HCT116 (cell line): Measurements from ENCODE around the gene RAB3C. TPM values are rescaled to one million over a fixed set of nuclear protein-coding genes. Genes with fewer than 3 reads are reported as not detected.

Experiments used
- ATAC-seq: fragments of 200-7000 bp; cut with Tn5 transposase; 2 replicates; pipeline ENCODE4 v1.9.1; 2020; ENCODE audit warnings: mild to moderate bottlenecking, moderate library complexity
- BruUV-seq: library from RNA; stranded (reverse); fragments of 400-500 nt; replicated peaks from 2 replicates; lab custom pipeline; 2021; lab: Mats Ljungman, UMichigan
- CTCF ChIA-PET: fragments of 300-600 bp; sonication (Branson Sonifier 250); formaldehyde crosslinking; loops from one replicate; lab custom pipeline; 2021; ENCODE audit warnings: antibody characterized with exemption; lab: Charles Lee
- POLR2A ChIA-PET: fragments of 300-600, 350-600 bp; sonication (Branson Sonifier 250); formaldehyde crosslinking; loops from one replicate; lab custom pipeline; 2021; ENCODE audit warnings: antibody characterized with exemption; lab: Charles Lee
- RAD21 ChIA-PET, 2 experiments: fragments of 300-600 bp; sonication (Branson Sonifier 250); formaldehyde crosslinking; loops; one replicate each; lab custom pipeline; 2023; ENCODE audit warnings: low total read pairs in 2 of 2; ENCODE audit not compliant: uncharacterized antibody in 2 of 2, unreplicated experiment in 2 of 2, low non-redundant PET in 1 of 2; lab: Charles Lee
- DNase-seq: peaks from one replicate; pipeline ENCODE4 v3.0.0-alpha.2; 2010; ENCODE audit warnings: low read depth, low spot score
- H2AFZ ChIP-seq: fragments of 200-600 bp; shearing (Covaris generic), sonication (generic); 2 replicates; pipeline ENCODE4 v1.6.1; 2017; ENCODE audit warnings: low read depth, mixed run types, mixed read lengths, antibody characterized with exemption, low read length; ENCODE audit not compliant: poor library complexity, severe bottlenecking
- H3K27ac ChIP-seq: 2 replicates; pipeline ENCODE4 v1.5.1; 2012; ENCODE audit warnings: low read depth, low read length
- H3K27me3 ChIP-seq: fragments of 200-600 bp; sonication (generic); 2 replicates; pipeline ENCODE4 v1.6.1; 2016; ENCODE audit warnings: mixed run types, low read length, mixed read lengths; ENCODE audit not compliant: insufficient read depth
- H3K36me3 ChIP-seq, 2 experiments: fragments of 200-500 bp in 1 of 2; fragments of 200-600 bp in 1 of 2; sonication (Bioruptor generic) in 1 of 2; sonication (generic) in 1 of 2; 2 replicates each; pipeline versions ENCODE4 v1.5.1 to v1.6.1; 2014 to 2016; ENCODE audit warnings: low read length in 2 of 2, inconsistent platforms in 1 of 2, mixed read lengths in 1 of 2, mixed run types in 1 of 2; ENCODE audit not compliant: insufficient read depth in 2 of 2, control insufficient read depth in 1 of 2
- H3K4me1 ChIP-seq, 2 experiments: fragments of 200-600 bp in 1 of 2; sonication (generic) in 1 of 2; 2 replicates each; pipeline versions ENCODE4 v1.5.1 to v1.6.1; 2012 to 2017; ENCODE audit warnings: low read length in 2 of 2, inconsistent platforms in 1 of 2, mild to moderate bottlenecking in 1 of 2, mixed read lengths in 1 of 2, mixed run types in 1 of 2, moderate library complexity in 1 of 2; ENCODE audit not compliant: insufficient read depth in 2 of 2, control insufficient read depth in 1 of 2
- H3K4me2 ChIP-seq: fragments of 200-600 bp; sonication (generic); 2 replicates; pipeline ENCODE4 v1.6.1; 2017; ENCODE audit warnings: mixed run types, low read length, mixed read lengths
- H3K4me3 ChIP-seq, 2 experiments: fragments of 200-600 bp in 1 of 2; sonication (generic) in 1 of 2; replicated peaks in 1 of 2; 2 replicates each; pipeline ENCODE4 v1.5.1; 2011 to 2016; ENCODE audit warnings: low read length in 2 of 2, control low read depth in 1 of 2, low read depth in 1 of 2, mild to moderate bottlenecking in 1 of 2, mixed read lengths in 1 of 2, mixed run types in 1 of 2
- H3K79me2 ChIP-seq: fragments of 200-600 bp; sonication (generic); 2 replicates; pipeline ENCODE4 v1.6.1; 2017; ENCODE audit warnings: mild to moderate bottlenecking, mixed run types, low read length, moderate library complexity, mixed read lengths; ENCODE audit not compliant: insufficient read depth
- H3K9ac ChIP-seq: fragments of 200-600 bp; sonication (generic); 2 replicates; pipeline ENCODE4 v1.6.1; 2016; ENCODE audit warnings: low read length, mixed read lengths
- H3K9me2 ChIP-seq: fragments of 200-600 bp; sonication (generic), shearing (Covaris generic); 2 replicates; pipeline ENCODE4 v1.6.1; 2017; ENCODE audit warnings: mixed run types, mild to moderate bottlenecking, moderate library complexity; ENCODE audit not compliant: insufficient read depth
- H3K9me3 ChIP-seq, 2 experiments: fragments of 200-500 bp in 1 of 2; fragments of 200-600 bp in 1 of 2; sonication (Bioruptor generic) in 1 of 2; sonication (generic) in 1 of 2; 2 replicates each; pipeline ENCODE4 v1.6.1; 2014 to 2017; ENCODE audit warnings: low read length in 2 of 2, mixed read lengths in 2 of 2, inconsistent platforms in 1 of 2, low read depth in 1 of 2, mild to moderate bottlenecking in 1 of 2, mixed run types in 1 of 2, moderate library complexity in 1 of 2; ENCODE audit not compliant: control insufficient read depth in 1 of 2, insufficient read depth in 1 of 2
- H4K20me1 ChIP-seq: fragments of 200-600 bp; sonication (generic), shearing (Covaris generic); 2 replicates; pipeline ENCODE4 v1.6.1; 2017; ENCODE audit warnings: mixed run types, mild to moderate bottlenecking, moderate library complexity; ENCODE audit not compliant: insufficient read depth
- ATF3 ChIP-seq: IDR thresholded peaks from 2 replicates; pipeline ENCODE4 v1.6.1; 2012
- CBX3 ChIP-seq: IDR thresholded peaks from 2 replicates; pipeline ENCODE4 v1.6.1; 2012; ENCODE audit warnings: low read depth
- CEBPB ChIP-seq: IDR thresholded peaks from 2 replicates; pipeline ENCODE4 v1.6.1; 2012; ENCODE audit warnings: low read depth
- ELF1 ChIP-seq: IDR thresholded peaks from 2 replicates; pipeline ENCODE4 v1.6.1; 2012; ENCODE audit warnings: low read depth, borderline replicate concordance
- EZH2 ChIP-seq: fragments of 200-600 bp; sonication (generic); IDR thresholded peaks from 2 replicates; pipeline ENCODE4 v1.6.1; 2017; ENCODE audit warnings: antibody characterized with exemption, mixed run types
- MAX ChIP-seq: IDR thresholded peaks from 2 replicates; pipeline ENCODE4 v1.6.1; 2012
- POLR2A ChIP-seq: IDR thresholded peaks from 2 replicates; pipeline ENCODE4 v1.7.0; 2011; ENCODE audit warnings: borderline replicate concordance; ENCODE audit not compliant: insufficient read depth, insufficient read length; ENCODE audit errors: extremely low read depth
- POLR2AphosphoS5 ChIP-seq: IDR thresholded peaks from 2 replicates; pipeline ENCODE4 v1.6.1; 2011; ENCODE audit warnings: mild to moderate bottlenecking, low read depth, low read length, moderate library complexity
- RAD21 ChIP-seq: IDR thresholded peaks from 2 replicates; pipeline ENCODE4 v1.6.1; 2012; ENCODE audit warnings: low read depth, mild to moderate bottlenecking
- SP1 ChIP-seq: IDR thresholded peaks from 2 replicates; pipeline ENCODE4 v1.6.1; 2012; ENCODE audit warnings: low read depth
- YY1 ChIP-seq: IDR thresholded peaks from 2 replicates; pipeline ENCODE4 v1.6.1; 2011; ENCODE audit warnings: low read length, low read depth, moderate library complexity, mild to moderate bottlenecking; ENCODE audit not compliant: insufficient replicate concordance; ENCODE audit errors: extremely low read depth
- ZBTB33 ChIP-seq: IDR thresholded peaks from 2 replicates; pipeline ENCODE4 v1.6.1; 2011; ENCODE audit warnings: mild to moderate bottlenecking, low read length, moderate library complexity; ENCODE audit not compliant: insufficient replicate concordance; ENCODE audit errors: extremely low read depth
- ZFX ChIP-seq: fragments of 450-650 bp; IDR thresholded peaks from 2 replicates; pipeline ENCODE4 v1.6.1; 2017
- intact Hi-C: fragments of 100-400 bp; cut with micrococcal nuclease; formaldehyde crosslinking; loops from 2 replicates; pipeline ENCODE4 v1.10.0; 2022
- total RNA-seq: library from RNA; stranded (reverse); gene quantifications from one replicate; pipeline ENCODE4 v1.2.1, GENCODE V29; 2021; ENCODE audit not compliant: unreplicated experiment
- TF ChIP-seq, protein P1 (sequence below): IDR thresholded peaks from 2 replicates; pipeline ENCODE4 v1.6.1; 2012; ENCODE audit warnings: low read depth

Gene RAB3C
- total RNA-seq, 1 experiment from 2014 or later: not detected

- BruUV-seq: no TSS peak
- TF ChIP-seq, protein P1, sequence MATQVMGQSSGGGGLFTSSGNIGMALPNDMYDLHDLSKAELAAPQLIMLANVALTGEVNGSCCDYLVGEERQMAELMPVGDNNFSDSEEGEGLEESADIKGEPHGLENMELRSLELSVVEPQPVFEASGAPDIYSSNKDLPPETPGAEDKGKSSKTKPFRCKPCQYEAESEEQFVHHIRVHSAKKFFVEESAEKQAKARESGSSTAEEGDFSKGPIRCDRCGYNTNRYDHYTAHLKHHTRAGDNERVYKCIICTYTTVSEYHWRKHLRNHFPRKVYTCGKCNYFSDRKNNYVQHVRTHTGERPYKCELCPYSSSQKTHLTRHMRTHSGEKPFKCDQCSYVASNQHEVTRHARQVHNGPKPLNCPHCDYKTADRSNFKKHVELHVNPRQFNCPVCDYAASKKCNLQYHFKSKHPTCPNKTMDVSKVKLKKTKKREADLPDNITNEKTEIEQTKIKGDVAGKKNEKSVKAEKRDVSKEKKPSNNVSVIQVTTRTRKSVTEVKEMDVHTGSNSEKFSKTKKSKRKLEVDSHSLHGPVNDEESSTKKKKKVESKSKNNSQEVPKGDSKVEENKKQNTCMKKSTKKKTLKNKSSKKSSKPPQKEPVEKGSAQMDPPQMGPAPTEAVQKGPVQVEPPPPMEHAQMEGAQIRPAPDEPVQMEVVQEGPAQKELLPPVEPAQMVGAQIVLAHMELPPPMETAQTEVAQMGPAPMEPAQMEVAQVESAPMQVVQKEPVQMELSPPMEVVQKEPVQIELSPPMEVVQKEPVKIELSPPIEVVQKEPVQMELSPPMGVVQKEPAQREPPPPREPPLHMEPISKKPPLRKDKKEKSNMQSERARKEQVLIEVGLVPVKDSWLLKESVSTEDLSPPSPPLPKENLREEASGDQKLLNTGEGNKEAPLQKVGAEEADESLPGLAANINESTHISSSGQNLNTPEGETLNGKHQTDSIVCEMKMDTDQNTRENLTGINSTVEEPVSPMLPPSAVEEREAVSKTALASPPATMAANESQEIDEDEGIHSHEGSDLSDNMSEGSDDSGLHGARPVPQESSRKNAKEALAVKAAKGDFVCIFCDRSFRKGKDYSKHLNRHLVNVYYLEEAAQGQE: no peak
- TF ChIP-seq MAX (no peak), POLR2AphosphoS5 (no peak), POLR2A (no peak), EZH2 (no peak), CEBPB (no peak), ZBTB33 (no peak), ATF3 (no peak), YY1 (no peak), RAD21 (no peak), ELF1 (no peak), SP1 (no peak), CBX3 (no peak), ZFX (no peak)
- ChIA-PET POLR2A (no interaction called here), CTCF (no interaction called here), RAD21 (no interaction called here)
- H3K27me3 ChIP-seq: peaks cover 5% of the 10 kb centered on the region; the same call in 1 of the 2 replicates
- H3K4me2 ChIP-seq: no peak overlapping the region
- H4K20me1 ChIP-seq: no peaks in the 10 kb centered on the region
- no peak overlapping the region for H3K9ac ChIP-seq
- H3K27ac ChIP-seq: no peak overlapping the region
- intact Hi-C loops: no loop called here
- no peaks in the 10 kb centered on the region for H3K9me3 ChIP-seq
- no peak overlapping the region for H2AFZ ChIP-seq
- ATAC-seq (no peak), DNase-seq (no peak)
- no peaks in the 10 kb centered on the region for H3K79me2 ChIP-seq
- H3K36me3 ChIP-seq: no peaks in the 10 kb centered on the region
- H3K9me2 ChIP-seq: no peaks in the 10 kb centered on the region
- H3K4me1 ChIP-seq: no peaks in the 10 kb centered on the region
- H3K4me3 ChIP-seq: no peak overlapping the region
Measured at GRCh38 chr5:58827463-58827862, 244.6 kb downstream of the RAB3C start.
